Medulla oblongata (tissue), 1 donor: ENCODE results near the gene SELENOF.
"Not testable (repeated sequence)": the region's sequence is repeated elsewhere in the genome, so short reads cannot be mapped to it uniquely, and the experiment has no call there.

Experiments
- DNase-seq: peaks from one replicate; pipeline ENCODE4 v3.0.0-alpha.2; 2015; ENCODE audit errors: extremely low spot score

SELENOF gene

GRCh38 chr1:86916752-86917151, 2.8 kb upstream of the SELENOF start:
- no peak for DNase-seq

GRCh38 chr1:86915737-86916235, 1.9 kb upstream of the SELENOF start:
- DNase-seq: no peak

GRCh38 chr1:86914998-86915736, 1.2 kb upstream of the SELENOF start:
- DNase-seq: peak; percentile 84

GRCh38 chr1:86914601-86914997, 673 bp upstream of the SELENOF start, which contains the start of gene HS2ST1:
HS2ST1 (plus strand) TSS chr1:86914635.
- no peak for DNase-seq

- DNase-seq: peak; percentile 45
These were observed 479 bp downstream of the SELENOF start for GRCh38 chr1:86913399-86913895.

- peak; percentile 7 for DNase-seq
These were observed 1.5 kb downstream of the SELENOF start for GRCh38 chr1:86912281-86912900.

GRCh38 chr1:86906419-86906818, 7.5 kb downstream of the SELENOF start:
- DNase-seq: no peak

- no peak for DNase-seq
These were observed 8.1 kb downstream of the SELENOF start for GRCh38 chr1:86905875-86906274.

GRCh38 chr1:86899401-86899800, 14.5 kb downstream of the SELENOF start:
- DNase-seq: not testable (repeated sequence)

- DNase-seq: no peak
These were observed 25.6 kb downstream of the SELENOF start for GRCh38 chr1:86888327-86888726.

GRCh38 chr1:86887479-86888162, 26.3 kb downstream of the SELENOF start:
- no peak for DNase-seq

GRCh38 chr1:86875722-86876121, 38.2 kb downstream of the SELENOF start:
- no peak for DNase-seq

- DNase-seq: no peak
These were observed 41.8 kb downstream of the SELENOF start for GRCh38 chr1:86872086-86872485.

GRCh38 chr1:86871001-86871400, 42.9 kb downstream of the SELENOF start:
- no peak for DNase-seq

- DNase-seq: no peak
These were observed 45.4 kb downstream of the SELENOF start for GRCh38 chr1:86868477-86868876.

- not testable (repeated sequence) for DNase-seq
These were observed 46.6 kb downstream of the SELENOF start for GRCh38 chr1:86867278-86867677.

- DNase-seq: no peak
These were observed 47.3 kb downstream of the SELENOF start for GRCh38 chr1:86866665-86867064.

- no peak for DNase-seq
These were observed 47.8 kb downstream of the SELENOF start for GRCh38 chr1:86865973-86866637.

- no peak for DNase-seq
These were observed 51.0 kb downstream of the SELENOF start for GRCh38 chr1:86862920-86863319.

- no peak for DNase-seq
These were observed 52.5 kb downstream of the SELENOF start for GRCh38 chr1:86861424-86861823.

GRCh38 chr1:86860424-86860823, 53.5 kb downstream of the SELENOF start:
- DNase-seq: no peak

- DNase-seq: no peak
These were observed 53.9 kb downstream of the SELENOF start for GRCh38 chr1:86860020-86860419.
